Activated T-cell treated with anti-CD3 and anti-CD28 coated beads, Interleukin-2, amount 50 U/mL, for 24 hours (primary cell): ENCODE results near the gene ATXN7.
A peak's percentile ranks its signal among the peaks of the same experiment; 100 is the strongest.

ENCODE experiments used
- DNase-seq: peaks from one replicate; pipeline ENCODE4 v3.0.0-alpha.2; 2020
- H3K27ac Mint-ChIP-seq: 2 replicates; pipeline ENCODE4 v1.8.0; 2020; ENCODE audit warnings: mild to moderate bottlenecking, mixed read lengths
- H3K27me3 Mint-ChIP-seq: 2 replicates; pipeline ENCODE4 v1.8.0; 2020; ENCODE audit warnings: mixed read lengths
- H3K36me3 Mint-ChIP-seq: 2 replicates; pipeline ENCODE4 v1.8.0; 2020; ENCODE audit warnings: low read depth, mixed read lengths
- H3K4me1 Mint-ChIP-seq: 2 replicates; pipeline ENCODE4 v1.8.0; 2020; ENCODE audit warnings: low read depth, mixed read lengths
- H3K4me3 Mint-ChIP-seq: 2 replicates; pipeline ENCODE4 v1.8.0; 2020; ENCODE audit warnings: mild to moderate bottlenecking, moderate library complexity, mixed read lengths
- H3K9me3 Mint-ChIP-seq: 2 replicates; pipeline ENCODE4 v1.8.0; 2020; ENCODE audit warnings: mixed read lengths

Gene ATXN7

GRCh38 chr3:64000453-64001055, 136.9 kb downstream of the ATXN7 start:
- H3K27ac Mint-ChIP-seq: peak overlapping the region; percentile 65

GRCh38 chr3:64002233-64002632, 138.6 kb downstream of the ATXN7 start:
- Mint-ChIP-seq H3K4me1 (peaks cover 17% of the 10 kb centered on the region), H3K27me3 (no peaks in the 10 kb centered on the region), H3K9me3 (no peaks in the 10 kb centered on the region), H3K4me3 (no peak overlapping the region), H3K36me3 (peaks cover 56% of the 10 kb centered on the region), H3K27ac (peak overlapping the region; percentile 77)
- DNase-seq: no peak

More at GRCh38 chr3:64000453-64001055, 136.9 kb downstream of the ATXN7 start:
- H3K27me3 Mint-ChIP-seq: no peaks in the 10 kb centered on the region
- DNase-seq: no peak
- no peak overlapping the region for H3K4me3 Mint-ChIP-seq
- peaks cover 20% of the 10 kb centered on the region for H3K4me1 Mint-ChIP-seq
- no peaks in the 10 kb centered on the region for H3K9me3 Mint-ChIP-seq
- H3K36me3 Mint-ChIP-seq: peaks cover 72% of the 10 kb centered on the region

- Mint-ChIP-seq H3K27me3 (no peaks in the 10 kb centered on the region), H3K4me1 (peaks cover 18% of the 10 kb centered on the region), H3K27ac (peak overlapping the region; percentile 35), H3K4me3 (no peak overlapping the region), H3K36me3 (peaks cover 42% of the 10 kb centered on the region), H3K9me3 (no peaks in the 10 kb centered on the region)
- no peak for DNase-seq
Measured at GRCh38 chr3:64003589-64003988, 139.9 kb downstream of the ATXN7 start.

- Mint-ChIP-seq H3K36me3 (peaks cover 2% of the 10 kb centered on the region), H3K27me3 (no peaks in the 10 kb centered on the region), H3K4me1 (peaks cover 31% of the 10 kb centered on the region), H3K4me3 (no peak overlapping the region), H3K9me3 (no peaks in the 10 kb centered on the region), H3K27ac (peak overlapping the region; percentile 86)
- DNase-seq: no peak
Measured at GRCh38 chr3:64008017-64008416, 144.3 kb downstream of the ATXN7 start.

GRCh38 chr3:64008487-64009351, 145.1 kb downstream of the ATXN7 start:
- H3K4me3 Mint-ChIP-seq: no peak overlapping the region
- no peaks in the 10 kb centered on the region for H3K36me3 Mint-ChIP-seq
- H3K9me3 Mint-ChIP-seq: no peaks in the 10 kb centered on the region
- DNase-seq: no peak
- peaks cover 34% of the 10 kb centered on the region for H3K4me1 Mint-ChIP-seq
- no peaks in the 10 kb centered on the region for H3K27me3 Mint-ChIP-seq
- H3K27ac Mint-ChIP-seq: peak overlapping the region; percentile 86

GRCh38 chr3:64009528-64009927, 145.9 kb downstream of the ATXN7 start:
- Mint-ChIP-seq H3K27ac (peak overlapping the region; percentile 65), H3K4me3 (no peak overlapping the region)

GRCh38 chr3:64010199-64010598, 146.5 kb downstream of the ATXN7 start:
- no peak for DNase-seq
- Mint-ChIP-seq H3K27me3 (no peaks in the 10 kb centered on the region), H3K4me3 (no peak overlapping the region), H3K36me3 (no peaks in the 10 kb centered on the region), H3K9me3 (no peaks in the 10 kb centered on the region), H3K27ac (peak overlapping the region; percentile 62), H3K4me1 (peaks cover 46% of the 10 kb centered on the region)

More at GRCh38 chr3:64009528-64009927, 145.9 kb downstream of the ATXN7 start:
- Mint-ChIP-seq H3K27me3 (no peaks in the 10 kb centered on the region), H3K36me3 (no peaks in the 10 kb centered on the region), H3K4me1 (peaks cover 41% of the 10 kb centered on the region), H3K9me3 (no peaks in the 10 kb centered on the region)
- DNase-seq: no peak

- H3K27ac Mint-ChIP-seq: peak overlapping the region; percentile 42
- DNase-seq: no peak
- no peaks in the 10 kb centered on the region for H3K27me3 Mint-ChIP-seq
- H3K36me3 Mint-ChIP-seq: peaks cover 6% of the 10 kb centered on the region
- H3K4me3 Mint-ChIP-seq: no peak overlapping the region
- H3K4me1 Mint-ChIP-seq: peaks cover 49% of the 10 kb centered on the region
- no peaks in the 10 kb centered on the region for H3K9me3 Mint-ChIP-seq
Measured at GRCh38 chr3:64011685-64012084, 148.0 kb downstream of the ATXN7 start.

GRCh38 chr3:64016941-64017620, 153.4 kb downstream of the ATXN7 start:
- H3K27me3 Mint-ChIP-seq: no peaks in the 10 kb centered on the region
- H3K36me3 Mint-ChIP-seq: peaks cover 59% of the 10 kb centered on the region
- H3K4me3 Mint-ChIP-seq: no peak overlapping the region
- H3K4me1 Mint-ChIP-seq: peaks cover 52% of the 10 kb centered on the region
- DNase-seq: no peak
- H3K27ac Mint-ChIP-seq: peak overlapping the region; percentile 76
- no peaks in the 10 kb centered on the region for H3K9me3 Mint-ChIP-seq

GRCh38 chr3:64019271-64019670, 155.6 kb downstream of the ATXN7 start:
- no peaks in the 10 kb centered on the region for H3K27me3 Mint-ChIP-seq
- H3K4me1 Mint-ChIP-seq: peaks cover 46% of the 10 kb centered on the region
- peaks cover 71% of the 10 kb centered on the region for H3K36me3 Mint-ChIP-seq
- no peak for DNase-seq
- H3K9me3 Mint-ChIP-seq: no peaks in the 10 kb centered on the region
- H3K27ac Mint-ChIP-seq: peak overlapping the region; percentile 64
- no peak overlapping the region for H3K4me3 Mint-ChIP-seq

- H3K36me3 Mint-ChIP-seq: peaks cover 71% of the 10 kb centered on the region
- peaks cover 43% of the 10 kb centered on the region for H3K4me1 Mint-ChIP-seq
- H3K9me3 Mint-ChIP-seq: no peaks in the 10 kb centered on the region
- no peaks in the 10 kb centered on the region for H3K27me3 Mint-ChIP-seq
- no peak overlapping the region for H3K4me3 Mint-ChIP-seq
- peak overlapping the region; percentile 14 for H3K27ac Mint-ChIP-seq
- DNase-seq: no peak
Measured at GRCh38 chr3:64019879-64020278, 156.2 kb downstream of the ATXN7 start.

GRCh38 chr3:64021922-64022321, 158.3 kb downstream of the ATXN7 start:
- DNase-seq: no peak
- Mint-ChIP-seq H3K27ac (peak overlapping the region; percentile 95), H3K36me3 (peaks cover 62% of the 10 kb centered on the region), H3K27me3 (peaks cover 2% of the 10 kb centered on the region), H3K4me1 (peaks cover 36% of the 10 kb centered on the region), H3K9me3 (no peaks in the 10 kb centered on the region), H3K4me3 (peak overlapping the region; percentile 89)

- peaks cover 55% of the 10 kb centered on the region for H3K36me3 Mint-ChIP-seq
- peaks cover 30% of the 10 kb centered on the region for H3K4me1 Mint-ChIP-seq
- peak overlapping the region; percentile 89 for H3K4me3 Mint-ChIP-seq
- peak overlapping the region; percentile 95 for H3K27ac Mint-ChIP-seq
- peak; percentile 40 for DNase-seq
- no peaks in the 10 kb centered on the region for H3K9me3 Mint-ChIP-seq
- H3K27me3 Mint-ChIP-seq: peaks cover 8% of the 10 kb centered on the region
Measured at GRCh38 chr3:64022451-64023186, 159.0 kb downstream of the ATXN7 start.

- Mint-ChIP-seq H3K36me3 (peaks cover 48% of the 10 kb centered on the region), H3K27me3 (peaks cover 16% of the 10 kb centered on the region), H3K4me3 (peak within 1 kb of the TSS; percentile 89), H3K27ac (peak within 1 kb of the TSS; percentile 95), H3K4me1 (peaks cover 29% of the 10 kb centered on the region), H3K9me3 (no peaks in the 10 kb centered on the region)
- peak; percentile 99 for DNase-seq
Measured at GRCh38 chr3:64023187-64023860, 159.7 kb downstream of the ATXN7 start, which contains the start of gene PSMD6. Gene PSMD6 (minus strand): TSS chr3:64023494. CDS start chr3:64023419, 75 bp downstream.
